GM12892 (cell line): Measurements from ENCODE around the gene TUBGCP5.

Experiments used
- POLR2A ChIP-seq: IDR thresholded peaks from 2 replicates; pipeline ENCODE4 v1.6.1; 2011; ENCODE audit warnings: low read depth, low read length, control low read depth
- POLR2AphosphoS5 ChIP-seq: IDR thresholded peaks from 2 replicates; pipeline ENCODE4 v1.6.1; 2011; ENCODE audit warnings: low read depth, low read length, control low read depth
- TAF1 ChIP-seq: IDR thresholded peaks from 2 replicates; pipeline ENCODE4 v1.6.1; 2011; ENCODE audit warnings: low read depth, mild to moderate bottlenecking, control low read depth, low read length, borderline replicate concordance

- TF ChIP-seq POLR2A, result no peak
- no peak for TF ChIP-seq POLR2AphosphoS5
- TF ChIP-seq TAF1, result no peak
Measured at GRCh38 chr15:22954326-22954725, 85.0 kb downstream of the TUBGCP5 start.
